NCI-H2227 treated with DMSO at 0.1 percent for 48 hours (cell line): ENCODE results near the gene KRTAP2-4.
"Not testable (repeated sequence)": the region's sequence is repeated elsewhere in the genome, so short reads cannot be mapped to it uniquely, and the experiment has no call there.

Experiments
- DNase-seq: peaks from one replicate; lab custom pipeline; 2025; lab: John Stamatoyannopoulos, UW

The KRTAP2-4 gene

GRCh38 chr17:41037853-41038350 lies 27.8 kb downstream of the KRTAP2-4 start:
- no peak for DNase-seq

- not testable (repeated sequence) for DNase-seq
Measured at GRCh38 chr17:41034346-41034935, 31.2 kb downstream of the KRTAP2-4 start, which contains the start of gene KRTAP1-3. TSS of gene KRTAP1-3 (minus strand) at chr17:41034874. CDS start at chr17:41034821, 53 bp downstream.

GRCh38 chr17:41029633-41030245 lies 35.9 kb downstream of the KRTAP2-4 start, which contains the start of gene KRTAP1-4:
TSS of gene KRTAP1-4 (minus strand) at chr17:41030195. CDS start at chr17:41030078, 117 bp downstream.
- no peak for DNase-seq

- no peak for DNase-seq
Measured at GRCh38 chr17:41026715-41027471, 38.8 kb downstream of the KRTAP2-4 start, which contains the start of gene KRTAP1-5. TSS of gene KRTAP1-5 (minus strand) at chr17:41027208. CDS start at chr17:41027155, 53 bp downstream.

- DNase-seq, result no peak
Measured at GRCh38 chr17:41024697-41025096, 41.0 kb downstream of the KRTAP2-4 start.

- DNase-seq, result no peak
Measured at GRCh38 chr17:41020336-41020735, 45.3 kb downstream of the KRTAP2-4 start.

GRCh38 chr17:41019415-41019814 lies 46.3 kb downstream of the KRTAP2-4 start:
- no peak for DNase-seq

GRCh38 chr17:41018541-41018940 lies 47.1 kb downstream of the KRTAP2-4 start:
- no peak for DNase-seq

GRCh38 chr17:41016578-41017215 lies 49.0 kb downstream of the KRTAP2-4 start:
- no peak for DNase-seq

GRCh38 chr17:41015454-41015853 lies 50.2 kb downstream of the KRTAP2-4 start:
- no peak for DNase-seq
